Stimulated activated CD4-positive, alpha-beta T cell treated with anti-CD3 and anti-CD28 coated beads, Interleukin-15, amount 100 ng/mL, for 48 hours (primary cell): ENCODE results near the gene MCC.

Source experiments
- DNase-seq, 2 donors: peaks; one replicate each; pipeline ENCODE4 v3.0.0-alpha.2; 2020; ENCODE audit warnings: low read depth in 2 of 2

The MCC gene

GRCh38 chr5:113147101-113147508, 341.1 kb downstream of the MCC start:
- DNase-seq: no peak

GRCh38 chr5:113145757-113146387, 342.4 kb downstream of the MCC start:
- no peak for DNase-seq

GRCh38 chr5:113142186-113142585, 346.1 kb downstream of the MCC start:
- DNase-seq: no peak

GRCh38 chr5:113140837-113141671, 347.2 kb downstream of the MCC start:
- DNase-seq: no peak

GRCh38 chr5:113133211-113133975, 354.9 kb downstream of the MCC start:
- DNase-seq: no peak

- no peak for DNase-seq
Observed at GRCh38 chr5:113132564-113132963, 355.7 kb downstream of the MCC start.

GRCh38 chr5:113128641-113129330, 359.5 kb downstream of the MCC start:
- DNase-seq: no peak

GRCh38 chr5:113128082-113128481, 360.2 kb downstream of the MCC start:
- no peak for DNase-seq

GRCh38 chr5:113127021-113127420, 361.2 kb downstream of the MCC start:
- no peak for DNase-seq

GRCh38 chr5:113125371-113125770, 362.9 kb downstream of the MCC start:
- DNase-seq: no peak

- no peak for DNase-seq
Observed at GRCh38 chr5:113124914-113125313, 363.3 kb downstream of the MCC start.

GRCh38 chr5:113124265-113124664, 364.0 kb downstream of the MCC start:
- DNase-seq: no peak

GRCh38 chr5:113123618-113124017, 364.6 kb downstream of the MCC start:
- DNase-seq: no peak

GRCh38 chr5:113122053-113122452, 366.2 kb downstream of the MCC start:
- DNase-seq: no peak

- DNase-seq: no peak
Observed at GRCh38 chr5:113119246-113119924, 368.9 kb downstream of the MCC start.

- DNase-seq: no peak
Observed at GRCh38 chr5:113118765-113119164, 369.5 kb downstream of the MCC start.

GRCh38 chr5:113118298-113118697, 370.0 kb downstream of the MCC start:
- no peak for DNase-seq

GRCh38 chr5:113117543-113118115, 370.6 kb downstream of the MCC start:
- no peak for DNase-seq

- no peak for DNase-seq
Observed at GRCh38 chr5:113115956-113116355, 372.3 kb downstream of the MCC start.

- no peak for DNase-seq
Observed at GRCh38 chr5:113115061-113115460, 373.2 kb downstream of the MCC start.

- no peak for DNase-seq
Observed at GRCh38 chr5:113114559-113114958, 373.7 kb downstream of the MCC start.
